ENCODE data around the gene LTC4S. TPM values are rescaled to one million over a fixed set of nuclear protein-coding genes. Genes with fewer than 3 reads are reported as not detected.
A peak's percentile ranks its signal among the peaks of the same experiment; 100 is the strongest.

The LTC4S gene
- total RNA-seq, 1 experiment from 2014 or later: 2.4 TPM

DNA sequence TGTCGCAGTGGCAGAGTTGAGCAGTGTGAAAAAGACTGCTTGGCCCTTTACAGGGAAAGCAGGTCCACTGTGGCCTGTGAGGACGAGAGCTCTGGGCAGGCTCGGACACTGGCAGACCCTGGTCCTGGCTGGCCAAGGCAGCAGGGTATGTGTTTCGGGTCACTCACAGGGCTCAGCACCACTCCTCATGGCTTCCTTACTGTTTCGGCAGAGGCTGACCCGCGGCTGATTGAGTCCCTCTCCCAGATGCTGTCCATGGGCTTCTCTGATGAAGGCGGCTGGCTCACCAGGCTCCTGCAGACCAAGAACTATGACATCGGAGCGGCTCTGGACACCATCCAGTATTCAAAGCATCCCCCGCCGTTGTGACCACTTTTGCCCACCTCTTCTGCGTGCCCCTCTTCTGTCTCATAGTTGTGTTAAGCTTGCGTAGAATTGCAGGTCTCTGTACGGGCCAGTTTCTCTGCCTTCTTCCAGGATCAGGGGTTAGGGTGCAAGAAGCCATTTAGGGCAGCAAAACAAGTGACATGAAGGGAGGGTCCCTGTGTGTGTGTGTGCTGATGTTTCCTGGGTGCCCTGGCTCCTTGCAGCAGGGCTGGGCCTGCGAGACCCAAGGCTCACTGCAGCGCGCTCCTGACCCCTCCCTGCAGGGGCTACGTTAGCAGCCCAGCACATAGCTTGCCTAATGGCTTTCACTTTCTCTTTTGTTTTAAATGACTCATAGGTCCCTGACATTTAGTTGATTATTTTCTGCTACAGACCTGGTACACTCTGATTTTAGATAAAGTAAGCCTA lies 42.6 kb downstream of the LTC4S start:
- Mint-ChIP-seq H3K9me3 (ENCODE audit: unreplicated experiment) (no peaks in the 10 kb centered on the region), H3K4me1 (ENCODE audit: low read depth, unreplicated experiment) (no peaks in the 10 kb centered on the region), H3K36me3 (ENCODE audit: insufficient read depth, unreplicated experiment) (peaks cover 92% of the 10 kb centered on the region), H3K27me3 (ENCODE audit: insufficient read depth, unreplicated experiment) (no peaks in the 10 kb centered on the region), H3K4me3 (ENCODE audit: unreplicated experiment) (no peak overlapping the region), H3K27ac (ENCODE audit: unreplicated experiment) (peak overlapping the region; percentile 23)
- peaks cover 10% of the 10 kb centered on the region for H3K36me3 ChIP-seq (ENCODE audit: control insufficient read depth, insufficient read depth, low read length)
- TSS peak; percentile 37 for BruUV-seq (replicated peaks)
- DNase-seq: no peak
- intact Hi-C loops (cut with micrococcal nuclease; ENCODE audit: unreplicated experiment): no loop called here
- H3K4me1 ChIP-seq: no peaks in the 10 kb centered on the region
- TF ChIP-seq, protein P1, sequence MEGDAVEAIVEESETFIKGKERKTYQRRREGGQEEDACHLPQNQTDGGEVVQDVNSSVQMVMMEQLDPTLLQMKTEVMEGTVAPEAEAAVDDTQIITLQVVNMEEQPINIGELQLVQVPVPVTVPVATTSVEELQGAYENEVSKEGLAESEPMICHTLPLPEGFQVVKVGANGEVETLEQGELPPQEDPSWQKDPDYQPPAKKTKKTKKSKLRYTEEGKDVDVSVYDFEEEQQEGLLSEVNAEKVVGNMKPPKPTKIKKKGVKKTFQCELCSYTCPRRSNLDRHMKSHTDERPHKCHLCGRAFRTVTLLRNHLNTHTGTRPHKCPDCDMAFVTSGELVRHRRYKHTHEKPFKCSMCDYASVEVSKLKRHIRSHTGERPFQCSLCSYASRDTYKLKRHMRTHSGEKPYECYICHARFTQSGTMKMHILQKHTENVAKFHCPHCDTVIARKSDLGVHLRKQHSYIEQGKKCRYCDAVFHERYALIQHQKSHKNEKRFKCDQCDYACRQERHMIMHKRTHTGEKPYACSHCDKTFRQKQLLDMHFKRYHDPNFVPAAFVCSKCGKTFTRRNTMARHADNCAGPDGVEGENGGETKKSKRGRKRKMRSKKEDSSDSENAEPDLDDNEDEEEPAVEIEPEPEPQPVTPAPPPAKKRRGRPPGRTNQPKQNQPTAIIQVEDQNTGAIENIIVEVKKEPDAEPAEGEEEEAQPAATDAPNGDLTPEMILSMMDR (IDR thresholded peaks at IDR 0.05; ENCODE audit: insufficient read depth in 1 of 2, low read depth in 1 of 2, low read length in 1 of 2, severe bottlenecking in 1 of 2, unreplicated experiment in 1 of 2): peak in 1 of 2 experiments; percentile 15
- ChIA-PET POLR2A (no interaction called here), CTCF (no interaction called here)
- H3K9me3 ChIP-seq: no peaks in the 10 kb centered on the region
- H3K4me3 ChIP-seq (ENCODE audit: low read depth, low read length): no peak overlapping the region
- no peaks in the 10 kb centered on the region for H3K27me3 ChIP-seq (replicated peaks; ENCODE audit: control insufficient read depth, insufficient read depth, low read length)

DNA sequence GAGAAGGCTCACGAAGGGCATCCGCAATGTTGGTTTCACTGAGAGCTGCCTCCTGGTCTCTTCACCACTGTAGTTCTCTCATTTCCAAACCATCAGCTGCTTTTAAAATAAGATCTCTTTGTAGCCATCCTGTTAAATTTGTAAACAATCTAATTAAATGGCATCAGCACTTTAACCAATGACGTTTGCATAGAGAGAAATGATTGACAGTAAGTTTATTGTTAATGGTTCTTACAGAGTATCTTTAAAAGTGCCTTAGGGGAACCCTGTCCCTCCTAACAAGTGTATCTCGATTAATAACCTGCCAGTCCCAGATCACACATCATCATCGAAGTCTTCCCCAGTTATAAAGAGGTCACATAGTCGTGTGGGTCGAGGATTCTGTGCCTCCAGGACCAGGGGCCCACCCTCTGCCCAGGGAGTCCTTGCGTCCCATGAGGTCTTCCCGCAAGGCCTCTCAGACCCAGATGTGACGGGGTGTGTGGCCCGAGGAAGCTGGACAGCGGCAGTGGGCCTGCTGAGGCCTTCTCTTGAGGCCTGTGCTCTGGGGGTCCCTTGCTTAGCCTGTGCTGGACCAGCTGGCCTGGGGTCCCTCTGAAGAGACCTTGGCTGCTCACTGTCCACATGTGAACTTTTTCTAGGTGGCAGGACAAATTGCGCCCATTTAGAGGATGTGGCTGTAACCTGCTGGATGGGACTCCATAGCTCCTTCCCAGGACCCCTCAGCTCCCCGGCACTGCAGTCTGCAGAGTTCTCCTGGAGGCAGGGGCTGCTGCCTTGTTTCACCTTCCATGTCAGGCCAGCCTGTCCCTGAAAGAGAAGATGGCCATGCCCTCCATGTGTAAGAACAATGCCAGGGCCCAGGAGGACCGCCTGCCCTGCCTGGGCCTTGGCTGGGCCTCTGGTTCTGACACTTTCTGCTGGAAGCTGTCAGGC lies 43.6 kb downstream of the LTC4S start:
- DNase-seq: no peak
- Histone ChIP-seq H3K36me3 (ENCODE audit: control insufficient read depth, insufficient read depth, low read length) (peaks cover 10% of the 10 kb centered on the region), H3K4me3 (ENCODE audit: low read depth, low read length) (no peak overlapping the region), H3K27me3 (replicated peaks; ENCODE audit: control insufficient read depth, insufficient read depth, low read length) (no peaks in the 10 kb centered on the region), H3K4me1 (no peaks in the 10 kb centered on the region), H3K9me3 (no peaks in the 10 kb centered on the region)
- intact Hi-C loops (cut with micrococcal nuclease; ENCODE audit: unreplicated experiment): no loop called here
- no peaks in the 10 kb centered on the region for H3K9me3 Mint-ChIP-seq (ENCODE audit: unreplicated experiment)
- ChIA-PET CTCF (interaction anchor here (0.5 to 1.2 kb wide), 2 partner anchors 12 to 253 kb away, joined by 5 to 6 read pairs; no protein-coding TSS in a partner anchor), POLR2A (no interaction called here)
- TF ChIP-seq, protein P1 (IDR thresholded peaks at IDR 0.05; ENCODE audit: insufficient read depth in 1 of 2, low read depth in 1 of 2, low read length in 1 of 2, severe bottlenecking in 1 of 2, unreplicated experiment in 1 of 2): no peak
- TSS peak; percentile 14 for BruUV-seq (replicated peaks)
- peak overlapping the region; percentile 23 for H3K27ac Mint-ChIP-seq (ENCODE audit: unreplicated experiment)
- peaks cover 88% of the 10 kb centered on the region for H3K36me3 Mint-ChIP-seq (ENCODE audit: insufficient read depth, unreplicated experiment)
- no peaks in the 10 kb centered on the region for H3K27me3 Mint-ChIP-seq (ENCODE audit: insufficient read depth, unreplicated experiment)
- H3K4me1 Mint-ChIP-seq (ENCODE audit: low read depth, unreplicated experiment): no peaks in the 10 kb centered on the region
- no peak overlapping the region for H3K4me3 Mint-ChIP-seq (ENCODE audit: unreplicated experiment)

Measured in Caco-2 (cell line).